GM12865 (cell line): ENCODE results near the gene TVP23A.

Source experiments
- DNase-seq: peaks from one replicate; pipeline ENCODE4 v3.0.0; 2010; ENCODE audit warnings: low read depth
- H3K4me3 ChIP-seq: 2 replicates; pipeline ENCODE4 v1.5.1; 2011; ENCODE audit warnings: mild to moderate bottlenecking, low read depth, low read length, control low read depth
- TF ChIP-seq, protein P1 (sequence below): IDR thresholded peaks from 2 replicates; pipeline ENCODE4 v1.5.1; 2011; ENCODE audit warnings: low read length, control low read depth, low read depth, inconsistent platforms; ENCODE audit not compliant: insufficient read depth; ENCODE audit errors: missing control alignments

The TVP23A gene

DNA sequence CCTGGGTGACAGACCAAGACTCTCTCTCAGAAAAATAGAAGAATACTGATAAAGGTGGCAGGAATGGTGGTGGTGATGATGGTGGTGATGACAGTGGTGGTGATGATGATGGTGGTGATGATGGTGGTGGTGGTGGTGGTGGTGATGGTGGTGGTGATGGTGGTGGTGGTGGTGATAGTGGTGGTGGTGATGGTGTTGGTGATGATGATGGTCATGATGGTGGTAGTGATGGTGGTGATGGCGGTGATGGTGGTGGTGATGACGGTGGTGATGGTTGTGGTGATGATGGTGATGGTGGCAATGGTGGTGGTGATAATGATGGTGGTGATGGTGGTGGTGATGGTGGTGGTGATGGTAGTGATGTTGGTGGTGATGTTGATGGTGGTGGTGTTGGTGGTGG lies 40.4 kb upstream of the TVP23A start:
- TF ChIP-seq, protein P1, sequence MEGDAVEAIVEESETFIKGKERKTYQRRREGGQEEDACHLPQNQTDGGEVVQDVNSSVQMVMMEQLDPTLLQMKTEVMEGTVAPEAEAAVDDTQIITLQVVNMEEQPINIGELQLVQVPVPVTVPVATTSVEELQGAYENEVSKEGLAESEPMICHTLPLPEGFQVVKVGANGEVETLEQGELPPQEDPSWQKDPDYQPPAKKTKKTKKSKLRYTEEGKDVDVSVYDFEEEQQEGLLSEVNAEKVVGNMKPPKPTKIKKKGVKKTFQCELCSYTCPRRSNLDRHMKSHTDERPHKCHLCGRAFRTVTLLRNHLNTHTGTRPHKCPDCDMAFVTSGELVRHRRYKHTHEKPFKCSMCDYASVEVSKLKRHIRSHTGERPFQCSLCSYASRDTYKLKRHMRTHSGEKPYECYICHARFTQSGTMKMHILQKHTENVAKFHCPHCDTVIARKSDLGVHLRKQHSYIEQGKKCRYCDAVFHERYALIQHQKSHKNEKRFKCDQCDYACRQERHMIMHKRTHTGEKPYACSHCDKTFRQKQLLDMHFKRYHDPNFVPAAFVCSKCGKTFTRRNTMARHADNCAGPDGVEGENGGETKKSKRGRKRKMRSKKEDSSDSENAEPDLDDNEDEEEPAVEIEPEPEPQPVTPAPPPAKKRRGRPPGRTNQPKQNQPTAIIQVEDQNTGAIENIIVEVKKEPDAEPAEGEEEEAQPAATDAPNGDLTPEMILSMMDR: no peak
- no peak for DNase-seq
- no peak overlapping the region for H3K4me3 ChIP-seq

DNA sequence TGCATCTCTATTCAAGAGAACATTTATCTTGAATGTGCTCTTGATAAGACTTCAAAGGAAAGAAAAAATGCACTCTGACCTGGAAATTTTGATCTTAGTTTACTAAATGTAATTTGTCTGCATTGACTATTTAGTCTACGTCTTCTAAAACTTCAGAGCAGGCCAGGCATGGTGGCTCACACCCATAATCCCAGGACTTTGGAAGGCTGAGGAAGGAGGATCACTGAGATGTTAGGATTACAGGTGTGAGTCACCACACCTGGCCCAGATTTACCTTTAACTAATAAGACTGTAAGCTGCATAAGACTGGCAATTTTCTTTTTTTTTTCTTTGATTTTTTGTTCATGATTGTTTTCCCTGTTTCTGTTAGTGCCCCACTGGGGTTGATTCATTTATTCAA lies 39.6 kb upstream of the TVP23A start:
- TF ChIP-seq, protein P1: no peak
- no peak for DNase-seq
- H3K4me3 ChIP-seq: no peak overlapping the region

DNA sequence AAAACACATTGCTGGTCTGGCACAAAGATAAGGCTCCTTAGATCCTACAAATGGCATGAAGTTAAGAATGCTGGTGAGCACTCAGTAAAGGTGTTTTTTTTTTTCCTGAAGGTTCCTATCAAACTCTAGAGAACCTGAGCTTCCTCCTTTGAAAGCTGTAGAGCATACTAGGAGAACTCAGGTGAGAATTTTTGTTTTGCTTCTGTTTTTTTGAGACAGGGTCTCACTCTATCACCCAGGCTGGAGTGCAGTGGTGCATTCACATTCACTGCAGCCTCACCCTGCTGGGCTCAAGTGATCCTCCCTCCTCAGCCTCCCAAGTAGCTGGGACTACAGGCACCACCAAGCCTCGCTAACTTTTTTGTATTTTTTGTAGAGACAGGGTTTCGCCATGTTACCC lies 37.4 kb upstream of the TVP23A start:
- TF ChIP-seq, protein P1: no peak
- no peak overlapping the region for H3K4me3 ChIP-seq
- no peak for DNase-seq

DNA sequence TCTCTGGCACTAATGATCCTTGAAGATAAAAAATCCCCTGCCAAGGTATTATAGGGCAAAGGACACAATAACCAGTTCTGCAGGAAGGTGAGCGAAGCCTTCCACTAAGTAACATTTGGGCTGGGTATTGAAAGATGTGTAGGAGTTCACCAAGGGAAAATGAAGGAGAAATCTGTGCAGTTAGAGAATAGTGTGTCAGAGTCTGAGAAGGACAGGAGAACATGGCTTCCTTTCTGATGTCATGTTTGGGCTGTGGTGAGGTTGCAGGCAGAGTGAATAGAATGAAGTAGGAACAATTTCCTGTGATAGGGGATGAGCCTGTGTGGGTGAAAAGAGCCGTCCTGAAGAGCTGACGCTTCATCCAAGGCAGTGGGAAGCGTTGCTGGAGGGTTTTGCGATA lies 34.4 kb upstream of the TVP23A start:
- no peak for DNase-seq
- TF ChIP-seq, protein P1: no peak
- H3K4me3 ChIP-seq: no peak overlapping the region

DNA sequence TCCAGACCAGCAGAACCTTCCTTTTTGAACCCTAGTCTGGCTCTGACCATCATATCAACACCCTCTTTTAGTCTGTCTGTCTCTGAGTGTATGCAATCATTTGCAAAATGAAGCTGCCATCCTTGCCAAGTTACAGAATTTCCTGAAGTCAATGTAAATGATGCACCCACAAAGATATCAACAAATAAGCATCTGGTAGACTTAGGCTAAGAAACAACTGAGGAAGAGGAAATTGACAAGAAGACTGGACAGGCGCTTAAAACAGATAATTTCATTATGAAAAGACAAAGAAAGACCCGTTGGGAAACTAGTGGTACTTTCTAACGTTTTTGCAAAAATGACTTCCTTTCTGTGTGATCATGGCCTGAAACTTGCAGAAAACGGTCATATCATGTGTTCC lies 33.7 kb upstream of the TVP23A start:
- TF ChIP-seq, protein P1: no peak
- H3K4me3 ChIP-seq: no peak overlapping the region

DNA sequence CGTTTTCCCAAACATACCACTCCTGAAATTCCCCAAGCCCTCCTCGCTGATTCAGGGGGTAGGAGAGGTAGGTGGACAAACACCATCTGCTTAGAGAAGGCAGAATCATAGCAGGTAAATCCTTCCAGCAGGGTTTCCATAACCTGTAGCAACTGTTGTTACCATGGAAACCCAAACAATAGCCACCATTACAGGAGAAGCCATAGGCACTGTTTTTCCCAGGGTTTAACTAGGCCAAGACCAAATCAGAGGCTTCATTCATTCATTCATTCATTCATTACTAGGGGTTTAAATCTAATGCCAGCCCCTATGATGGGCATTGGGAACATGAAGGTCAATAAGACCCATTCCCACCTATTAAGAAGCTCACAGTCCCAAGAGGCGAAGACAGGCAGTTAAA lies 32.9 kb upstream of the TVP23A start:
- TF ChIP-seq, protein P1: no peak
- DNase-seq: no peak

More for the DNA sequence above, 33.7 kb upstream of the TVP23A start:
- no peak for DNase-seq

DNA sequence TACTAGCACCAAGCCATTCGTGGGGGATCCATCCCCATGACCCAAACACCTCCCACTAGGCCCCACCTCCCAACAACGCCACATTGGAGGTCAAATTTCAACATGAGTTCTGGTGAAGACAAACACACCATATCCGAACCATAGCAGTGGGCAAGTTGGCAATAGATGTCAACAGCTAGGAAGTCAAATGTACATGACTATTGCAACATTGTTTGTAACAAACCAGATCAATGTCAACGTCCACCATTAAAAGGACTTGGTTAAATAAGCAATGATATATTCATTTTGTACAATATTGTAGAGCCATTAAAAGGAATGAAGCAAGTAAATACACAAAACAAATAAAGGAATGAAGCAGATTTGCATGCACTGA lies 31.9 kb upstream of the TVP23A start:
- no peak for DNase-seq
- TF ChIP-seq, protein P1: no peak
- no peak overlapping the region for H3K4me3 ChIP-seq

More for the DNA sequence above, 32.9 kb upstream of the TVP23A start:
- no peak overlapping the region for H3K4me3 ChIP-seq
